Frontal cortex (tissue), 4 donors: ENCODE data around the gene SALL4. TPM values are rescaled to one million over a fixed set of nuclear protein-coding genes. Genes with fewer than 3 reads are reported as not detected.
A peak's percentile ranks its signal among the peaks of the same experiment; 100 is the strongest.
"Not testable (repeated sequence)": the region's sequence is repeated elsewhere in the genome, so short reads cannot be mapped to it uniquely, and the experiment has no call there.

Source experiments
- DNase-seq, 2 donors: peaks; one replicate each; pipeline ENCODE4 v3.0.0; 2012; ENCODE audit warnings: low spot score in 2 of 2
- FAIRE-seq: peaks from 2 replicates; lab custom pipeline; 2012; peaks lifted over from hg19 to GRCh38; lab: Jason Lieb, UNC
- total RNA-seq: library from RNA; depleted of rRNA; stranded (reverse); fragments of >200 nt; gene quantifications from one replicate; pipeline ENCODE4 v1.2.3, GENCODE V29; 2014
- donor health status: control.
- donor health status: control.
- donor health status: control.

The SALL4 gene
- total RNA-seq, 1 donor from 2014 or later = 0.41 TPM

GRCh38 chr20:51803148-51803854 is 980 bp upstream of the SALL4 start:
- no peak for DNase-seq
- no peak for FAIRE-seq

GRCh38 chr20:51801823-51802123 is 548 bp downstream of the SALL4 start:
- FAIRE-seq (no peak), DNase-seq (no peak)

- FAIRE-seq (no peak), DNase-seq (no peak)
These were observed 1.0 kb downstream of the SALL4 start for GRCh38 chr20:51801122-51801822.

GRCh38 chr20:51800872-51801121 is 1.5 kb downstream of the SALL4 start:
- DNase-seq (no peak), FAIRE-seq (no peak)

- DNase-seq = peak; percentile 55 to 64
- no peak for FAIRE-seq
These were observed 2.1 kb downstream of the SALL4 start for GRCh38 chr20:51800060-51800871.

GRCh38 chr20:51799401-51799860 is 2.9 kb downstream of the SALL4 start:
- FAIRE-seq = no peak
- no peak for DNase-seq

- FAIRE-seq (no peak), DNase-seq (no peak)
These were observed 4.8 kb downstream of the SALL4 start for GRCh38 chr20:51797357-51798025.

- DNase-seq (no peak), FAIRE-seq (no peak)
These were observed 6.0 kb downstream of the SALL4 start for GRCh38 chr20:51796340-51796739.

GRCh38 chr20:51792960-51793359 is 9.4 kb downstream of the SALL4 start:
- DNase-seq (no peak), FAIRE-seq (no peak)

GRCh38 chr20:51791626-51792025 is 10.7 kb downstream of the SALL4 start:
- DNase-seq = no peak

GRCh38 chr20:51790256-51790655 is 12.1 kb downstream of the SALL4 start:
- FAIRE-seq (no peak), DNase-seq (no peak)

More at GRCh38 chr20:51791626-51792025, 10.7 kb downstream of the SALL4 start:
- no peak for FAIRE-seq

- DNase-seq (no peak), FAIRE-seq (no peak)
These were observed 12.9 kb downstream of the SALL4 start for GRCh38 chr20:51789434-51789833.

GRCh38 chr20:51788822-51789221 is 13.5 kb downstream of the SALL4 start:
- FAIRE-seq (no peak), DNase-seq (no peak)

GRCh38 chr20:51784299-51784698 is 18.0 kb downstream of the SALL4 start:
- FAIRE-seq (no peak), DNase-seq (no peak)

GRCh38 chr20:51778229-51778759 is 24.0 kb downstream of the SALL4 start:
- DNase-seq, FAIRE-seq: not testable (repeated sequence)

GRCh38 chr20:51775241-51775640 is 27.1 kb downstream of the SALL4 start:
- no peak for FAIRE-seq

GRCh38 chr20:51772236-51772635 is 30.1 kb downstream of the SALL4 start:
- FAIRE-seq (no peak), DNase-seq (no peak)

More at GRCh38 chr20:51775241-51775640, 27.1 kb downstream of the SALL4 start:
- DNase-seq = no peak

GRCh38 chr20:51769976-51770615 is 32.2 kb downstream of the SALL4 start:
- no peak for FAIRE-seq
- no peak for DNase-seq

- FAIRE-seq (no peak), DNase-seq (peak in 1 of 2 donors; percentile 43)
These were observed 33.4 kb downstream of the SALL4 start for GRCh38 chr20:51768759-51769517.
